Measurements from ENCODE around the gene PXMP2. TPM values are rescaled to one million over a fixed set of nuclear protein-coding genes. Genes with fewer than 3 reads are reported as not detected.

Gene PXMP2
- total and polyA plus RNA-seq, 2 of the 8 experiments (the other 6 are each of a cell fraction or from before 2014, with no cell fraction given) = 13.8 to 15.1 TPM

DNA sequence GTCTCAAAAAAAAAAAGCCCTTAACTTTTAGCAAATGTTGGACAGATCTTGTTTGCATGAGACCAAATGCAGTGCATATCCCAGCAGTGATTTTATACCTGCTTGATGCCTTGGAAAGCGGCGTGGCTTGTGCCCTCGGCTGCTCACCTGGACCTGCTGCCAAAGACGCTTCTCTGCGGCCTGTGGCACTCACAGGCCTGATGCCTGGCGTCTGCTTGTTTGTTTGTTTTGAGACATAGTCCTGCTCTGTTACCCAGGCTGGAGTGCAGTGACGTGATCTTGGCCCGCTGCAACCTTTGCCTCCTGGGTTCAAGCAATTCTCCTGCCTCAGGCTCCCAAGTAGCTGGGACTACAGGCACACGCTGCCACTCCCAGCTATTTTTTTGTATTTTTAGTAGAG, 28.5 kb downstream of the PXMP2 start (continued):
- TF ChIP-seq SIN3A (conservative IDR thresholded peaks at IDR 0.05 in 1 of 2, IDR thresholded peaks at IDR 0.05 in 1 of 2; ENCODE audit: low read depth in 1 of 2, low read length in 2 of 2) = no peak
- no peak for TF ChIP-seq POLR2AphosphoS5 (IDR thresholded peaks at IDR 0.05; ENCODE audit: low read depth, low read length)
- no peak for TF ChIP-seq KDM5A (IDR thresholded peaks at IDR 0.05; ENCODE audit: low read length)
- no peak for TF ChIP-seq CBX5 (IDR thresholded peaks at IDR 0.05; ENCODE audit: low read depth, low read length)
